ENCODE results near the gene NELL1. TPM values are rescaled to one million over a fixed set of nuclear protein-coding genes. Genes with fewer than 3 reads are reported as not detected.

The NELL1 gene
- total and polyA plus RNA-seq, 8 donors = 0.24 to 1.8 (median 0.71) TPM; not detected in 2

GRCh38 chr11:21465203-21465602 lies 795.8 kb downstream of the NELL1 start:
- H3K27me3 ChIP-seq = no peaks in the 10 kb centered on the region
- no peaks in the 10 kb centered on the region for H3K36me3 ChIP-seq
- intact Hi-C loops (cut with DNase I) = no loop called here
- no peaks in the 10 kb centered on the region for H3K4me1 ChIP-seq
- ATAC-seq (no peak), DNase-seq (no peak)
- no peak overlapping the region for H3K4me3 ChIP-seq
- no peaks in the 10 kb centered on the region for H3K9me3 ChIP-seq
- H3K27ac ChIP-seq = no peak overlapping the region
- TF ChIP-seq CTCF (IDR thresholded peaks at IDR 0.05) = no peak

GRCh38 chr11:21465920-21466319 lies 796.5 kb downstream of the NELL1 start:
- Histone ChIP-seq H3K4me3 (no peak overlapping the region), H3K4me1 (no peaks in the 10 kb centered on the region), H3K36me3 (no peaks in the 10 kb centered on the region), H3K27ac (no peak overlapping the region), H3K27me3 (no peaks in the 10 kb centered on the region), H3K9me3 (no peaks in the 10 kb centered on the region)
- DNase-seq (no peak), ATAC-seq (no peak)
- no peak for TF ChIP-seq CTCF (IDR thresholded peaks at IDR 0.05)
- intact Hi-C loops (cut with DNase I) = no loop called here

GRCh38 chr11:21470521-21470920 lies 801.1 kb downstream of the NELL1 start:
- no peak overlapping the region for H3K4me3 ChIP-seq
- intact Hi-C loops (cut with DNase I) = no loop called here
- H3K9me3 ChIP-seq = no peaks in the 10 kb centered on the region

GRCh38 chr11:21472261-21472660 lies 802.9 kb downstream of the NELL1 start:
- ATAC-seq (no peak), DNase-seq (no peak)
- Histone ChIP-seq H3K4me1 (no peaks in the 10 kb centered on the region), H3K4me3 (no peak overlapping the region), H3K27ac (no peak overlapping the region), H3K36me3 (no peaks in the 10 kb centered on the region), H3K9me3 (no peaks in the 10 kb centered on the region), H3K27me3 (no peaks in the 10 kb centered on the region)
- no peak for TF ChIP-seq CTCF (IDR thresholded peaks at IDR 0.05)
- intact Hi-C loops (cut with DNase I) = no loop called here

More at GRCh38 chr11:21470521-21470920, 801.1 kb downstream of the NELL1 start:
- Histone ChIP-seq H3K4me1 (no peaks in the 10 kb centered on the region), H3K27ac (no peak overlapping the region), H3K27me3 (no peaks in the 10 kb centered on the region), H3K36me3 (no peaks in the 10 kb centered on the region)
- TF ChIP-seq CTCF (IDR thresholded peaks at IDR 0.05) = no peak
- DNase-seq = no peak
- ATAC-seq = no peak

- H3K27me3 ChIP-seq = no peaks in the 10 kb centered on the region
- H3K4me3 ChIP-seq = no peak overlapping the region
- no peak overlapping the region for H3K27ac ChIP-seq
- ATAC-seq = no peak
- no peaks in the 10 kb centered on the region for H3K36me3 ChIP-seq
- no peak for TF ChIP-seq CTCF (IDR thresholded peaks at IDR 0.05)
- DNase-seq = no peak
- H3K9me3 ChIP-seq = no peaks in the 10 kb centered on the region
- no peaks in the 10 kb centered on the region for H3K4me1 ChIP-seq
- intact Hi-C loops (cut with DNase I) = no loop called here
Measured at GRCh38 chr11:21474529-21474928, 805.1 kb downstream of the NELL1 start.
